Regular cardiac myocyte (primary cell): ENCODE measurements around the gene MGME1. TPM values are rescaled to one million over a fixed set of nuclear protein-coding genes. Genes with fewer than 3 reads are reported as not detected.

ENCODE experiments used
- total RNA-seq: library from RNA; depleted of rRNA; stranded (reverse); fragments of >200 nt; gene quantifications from 2 replicates; pipeline ENCODE4 v1.2.3, GENCODE V29; 2014

MGME1 gene
- total RNA-seq: 5.1 and 13.0 TPM in 2 replicates

GRCh38 chr20:17968366-17969277 lies at the start of gene MGME1, which contains the start of gene SNX5:
Gene MGME1 (plus strand): TSS chr20:17969018. CDS start chr20:17969860, 842 bp downstream.
Gene SNX5 (minus strand): TSS chr20:17968794. CDS start chr20:17968425, 369 bp downstream.

Other genes with a start within 250 kb of the MGME1 start
- gene SNX5, start 224 bp upstream of the MGME1 start, total RNA-seq: 78.1 and 118 TPM in 2 replicates
- gene OVOL2, start 88.9 kb downstream of the MGME1 start, total RNA-seq: not detected in 2 replicates
- 11.5 and 11.8 TPM in 2 replicates for gene KAT14, start 168.8 kb downstream of the MGME1 start, total RNA-seq
- gene PET117, start 168.8 kb downstream of the MGME1 start, total RNA-seq: 9.9 and 11.7 TPM in 2 replicates